A204.1 (cell line): ENCODE results near the gene ERP29.

ENCODE experiments used
- FAIRE-seq: peaks from 2 replicates; lab custom pipeline; 2012; peaks lifted over from hg19 to GRCh38; lab: Jason Lieb, UNC

The ERP29 gene

GRCh38 chr12:112046003-112046402, 32.8 kb downstream of the ERP29 start:
- no peak for FAIRE-seq

GRCh38 chr12:112049351-112049750, 36.1 kb downstream of the ERP29 start:
- FAIRE-seq, result no peak

GRCh38 chr12:112061137-112061536, 47.9 kb downstream of the ERP29 start:
- no peak for FAIRE-seq

- no peak for FAIRE-seq
These were observed 50.0 kb downstream of the ERP29 start for GRCh38 chr12:112063273-112063672.

GRCh38 chr12:112066566-112066965, 53.3 kb downstream of the ERP29 start:
- FAIRE-seq, result no peak
